A673 (cell line): ENCODE results near the gene NEK6. TPM values are rescaled to one million over a fixed set of nuclear protein-coding genes. Genes with fewer than 3 reads are reported as not detected.

Experiments used
- BruUV-seq: library from RNA; stranded (reverse); fragments of 400-500 nt; replicated peaks from 2 replicates; lab custom pipeline; 2021; lab: Mats Ljungman, UMichigan
- CTCF ChIA-PET: fragments of 300-600 bp; sonication (Branson Sonifier 250); formaldehyde crosslinking; loops from one replicate; lab custom pipeline; 2022; ENCODE audit warnings: antibody characterized with exemption; lab: Charles Lee
- POLR2A ChIA-PET: fragments of 300-600 bp; sonication (Branson Sonifier 250); formaldehyde crosslinking; loops from one replicate; lab custom pipeline; 2022; ENCODE audit warnings: antibody characterized with exemption; ENCODE audit not compliant: low non-redundant PET; lab: Charles Lee
- DNase-seq: peaks from one replicate; pipeline ENCODE4 v3.0.0-alpha.2; 2015; ENCODE audit warnings: low spot score
- H3K27ac ChIP-seq: fragments of 200-600 bp; sonication (generic); 2 replicates; pipeline ENCODE4 v1.5.1; 2016; ENCODE audit warnings: mixed run types, low read depth, mild to moderate bottlenecking, mixed read lengths, antibody characterized with exemption, low read length; ENCODE audit not compliant: poor library complexity, severe bottlenecking
- H3K27me3 ChIP-seq: fragments of 200-600 bp; sonication (generic); replicated peaks from 2 replicates; pipeline ENCODE4 v1.6.1; 2017; ENCODE audit warnings: mixed run types, low read depth, mild to moderate bottlenecking, mixed read lengths, antibody characterized with exemption, low read length; ENCODE audit not compliant: insufficient read depth, poor library complexity
- H3K36me3 ChIP-seq: fragments of 200-600 bp; sonication (generic); 2 replicates; pipeline ENCODE4 v1.6.1; 2016; ENCODE audit warnings: mixed run types, mild to moderate bottlenecking, mixed read lengths, antibody characterized with exemption, low read length; ENCODE audit not compliant: insufficient read depth, poor library complexity, severe bottlenecking
- H3K4me1 ChIP-seq: fragments of 200-600 bp; sonication (generic); 2 replicates; pipeline ENCODE4 v1.6.1; 2017; ENCODE audit warnings: mixed run types, mild to moderate bottlenecking, mixed read lengths, antibody characterized with exemption, low read length; ENCODE audit not compliant: insufficient read depth, poor library complexity, severe bottlenecking
- H3K4me3 ChIP-seq: fragments of 200-600 bp; sonication (generic); 2 replicates; pipeline ENCODE4 v1.5.1; 2016; ENCODE audit warnings: low read depth, mixed run types, mild to moderate bottlenecking, mixed read lengths, low read length; ENCODE audit not compliant: poor library complexity, severe bottlenecking
- H3K9me3 ChIP-seq: fragments of 200-600 bp; sonication (generic); 2 replicates; pipeline ENCODE4 v1.6.1; 2016; ENCODE audit warnings: mixed run types, low read depth, mild to moderate bottlenecking, mixed read lengths, antibody characterized with exemption, low read length; ENCODE audit not compliant: poor library complexity, severe bottlenecking
- CTCF ChIP-seq: fragments of 300-800, 200-600 bp; sonication (generic); conservative IDR thresholded peaks from 2 replicates; pipeline ENCODE4 v1.5.1; 2017; ENCODE audit warnings: low read depth, mild to moderate bottlenecking, antibody characterized with exemption, low read length, moderate library complexity, mixed read lengths
- EZH2 ChIP-seq: fragments of 200-600 bp; sonication (generic); IDR thresholded peaks from 2 replicates; pipeline ENCODE4 v1.6.1; 2017; ENCODE audit warnings: borderline replicate concordance, low read depth, mild to moderate bottlenecking, mixed read lengths, antibody characterized with exemption, low read length; ENCODE audit not compliant: poor library complexity, severe bottlenecking
- intact Hi-C: fragments of 100-400 bp; cut with micrococcal nuclease; formaldehyde crosslinking; loops from one replicate; pipeline ENCODE4 v1.10.0; 2022; ENCODE audit not compliant: unreplicated experiment
- total RNA-seq: library from RNA; stranded (reverse); gene quantifications from 2 replicates; pipeline ENCODE4 v1.2.3, GENCODE V29; 2021

Gene NEK6
- total RNA-seq, 1 experiment from 2014 or later: 23.3 TPM

DNA sequence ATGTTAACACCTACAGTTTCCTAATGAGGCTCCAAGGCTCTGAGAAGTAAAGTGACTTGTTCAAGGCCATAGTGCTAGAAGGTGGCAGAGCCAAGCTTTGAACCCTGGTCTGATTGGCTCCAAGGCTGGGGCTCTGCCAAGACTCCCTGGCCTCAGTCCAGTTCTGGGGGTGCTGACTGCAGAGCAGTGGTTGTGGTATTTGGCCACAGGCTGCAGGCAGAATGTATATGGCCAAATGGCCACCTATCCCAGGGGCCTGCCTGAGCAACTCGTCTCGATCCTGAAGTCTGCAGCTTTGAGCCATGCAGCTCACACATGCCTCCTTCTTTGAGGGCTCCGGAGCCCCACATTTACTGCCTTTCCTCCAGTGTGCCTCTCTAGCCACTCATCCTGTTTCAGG, 9.7 kb upstream of the NEK6 start:
- ChIA-PET POLR2A (no interaction called here), CTCF (no interaction called here)
- no peaks in the 10 kb centered on the region for H3K9me3 ChIP-seq
- TF ChIP-seq EZH2: no peak
- TF ChIP-seq CTCF: no peak
- H3K27me3 ChIP-seq: no peaks in the 10 kb centered on the region
- peaks cover 3% of the 10 kb centered on the region for H3K4me1 ChIP-seq
- no peaks in the 10 kb centered on the region for H3K36me3 ChIP-seq
- intact Hi-C loops: no loop called here
- H3K27ac ChIP-seq: no peak overlapping the region
- DNase-seq: no peak
- no TSS peak for BruUV-seq
- no peak overlapping the region for H3K4me3 ChIP-seq

- intact Hi-C loops: no loop called here
- Histone ChIP-seq H3K27ac (no peak overlapping the region), H3K27me3 (no peaks in the 10 kb centered on the region), H3K4me3 (no peak overlapping the region), H3K36me3 (no peaks in the 10 kb centered on the region), H3K9me3 (no peaks in the 10 kb centered on the region), H3K4me1 (no peaks in the 10 kb centered on the region)
- TF ChIP-seq EZH2 (no peak), CTCF (no peak)
- BruUV-seq: no TSS peak
- POLR2A ChIA-PET: no interaction called here
- DNase-seq: no peak
- CTCF ChIA-PET: no interaction called here
Observed at GRCh38 chr9:124248960-124249359, 8.8 kb upstream of the NEK6 start.

GRCh38 chr9:124251204-124251603, 6.5 kb upstream of the NEK6 start:
- TF ChIP-seq EZH2 (no peak), CTCF (no peak)

More at GRCh38 chr9:124251204-124251603, 6.5 kb upstream of the NEK6 start:
- Histone ChIP-seq H3K4me1 (no peaks in the 10 kb centered on the region), H3K4me3 (no peak overlapping the region), H3K9me3 (no peaks in the 10 kb centered on the region), H3K36me3 (no peaks in the 10 kb centered on the region), H3K27ac (no peak overlapping the region), H3K27me3 (no peaks in the 10 kb centered on the region)
- no peak for DNase-seq
- ChIA-PET CTCF (no interaction called here), POLR2A (no interaction called here)
- intact Hi-C loops: no loop called here
- no TSS peak for BruUV-seq
